SH-SY5Y (cell line): Measurements from ENCODE around the gene KCNK17.

Source experiments
- GATA2 ChIP-seq: IDR thresholded peaks from 2 replicates; pipeline ENCODE4 v1.6.1; 2011; ENCODE audit warnings: mild to moderate bottlenecking, low read depth, low read length
- GATA3 ChIP-seq: IDR thresholded peaks from 2 replicates; pipeline ENCODE4 v1.6.1; 2011; ENCODE audit warnings: low read depth, mild to moderate bottlenecking, low read length, moderate library complexity

Gene KCNK17

DNA sequence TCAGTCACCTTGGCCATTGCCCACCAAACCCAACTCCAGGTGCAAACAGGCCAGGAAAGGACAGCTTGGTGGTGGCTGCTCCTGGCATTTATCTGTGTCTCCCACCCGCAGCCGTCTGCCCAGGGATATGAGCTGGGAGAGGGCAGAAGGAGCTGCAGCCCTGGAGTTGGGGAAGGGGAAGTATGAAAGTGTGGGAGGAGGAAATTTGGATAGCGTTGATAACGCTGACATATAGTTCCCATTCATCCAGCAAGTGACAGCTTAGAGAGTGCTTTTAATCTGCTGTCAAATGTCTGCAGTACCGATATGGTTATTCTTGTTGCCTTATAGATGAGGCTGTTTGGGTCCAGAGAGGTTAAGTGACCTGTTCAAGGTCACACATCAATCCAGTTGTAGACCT, 7.5 kb upstream of the KCNK17 start:
- TF ChIP-seq GATA3, result no peak
- no peak for TF ChIP-seq GATA2

DNA sequence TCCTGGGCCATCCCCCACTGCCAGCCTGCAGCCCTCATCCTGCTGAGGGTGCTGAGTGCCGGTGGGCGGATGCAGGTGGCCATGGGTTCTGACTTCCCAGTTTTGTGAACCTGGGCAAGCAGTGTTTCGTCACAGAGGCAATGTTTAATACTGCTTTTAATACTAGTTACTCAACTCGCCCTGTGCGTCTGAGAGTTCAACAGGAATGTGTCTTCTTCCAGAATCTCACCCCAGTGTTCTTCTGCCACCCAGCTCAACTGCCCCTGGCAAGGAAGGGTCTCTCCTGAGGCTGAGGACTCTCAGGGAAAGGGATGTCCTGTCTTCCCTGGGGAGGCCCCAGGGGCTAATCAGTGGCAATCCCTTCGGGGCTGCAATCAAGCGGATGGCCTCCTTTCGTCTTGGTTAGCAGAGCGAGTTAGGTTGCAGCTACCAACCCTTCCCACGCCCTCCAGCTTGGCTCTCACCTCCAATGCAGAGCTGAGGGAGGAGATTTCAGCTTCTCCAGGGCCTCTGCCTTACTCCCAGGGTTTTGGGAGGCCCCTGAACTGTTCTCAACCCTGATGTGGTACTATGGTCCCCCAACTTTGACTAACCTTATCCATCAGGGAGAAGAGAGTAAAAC, 6.3 kb upstream of the KCNK17 start:
- TF ChIP-seq GATA3 (no peak), GATA2 (no peak)

DNA sequence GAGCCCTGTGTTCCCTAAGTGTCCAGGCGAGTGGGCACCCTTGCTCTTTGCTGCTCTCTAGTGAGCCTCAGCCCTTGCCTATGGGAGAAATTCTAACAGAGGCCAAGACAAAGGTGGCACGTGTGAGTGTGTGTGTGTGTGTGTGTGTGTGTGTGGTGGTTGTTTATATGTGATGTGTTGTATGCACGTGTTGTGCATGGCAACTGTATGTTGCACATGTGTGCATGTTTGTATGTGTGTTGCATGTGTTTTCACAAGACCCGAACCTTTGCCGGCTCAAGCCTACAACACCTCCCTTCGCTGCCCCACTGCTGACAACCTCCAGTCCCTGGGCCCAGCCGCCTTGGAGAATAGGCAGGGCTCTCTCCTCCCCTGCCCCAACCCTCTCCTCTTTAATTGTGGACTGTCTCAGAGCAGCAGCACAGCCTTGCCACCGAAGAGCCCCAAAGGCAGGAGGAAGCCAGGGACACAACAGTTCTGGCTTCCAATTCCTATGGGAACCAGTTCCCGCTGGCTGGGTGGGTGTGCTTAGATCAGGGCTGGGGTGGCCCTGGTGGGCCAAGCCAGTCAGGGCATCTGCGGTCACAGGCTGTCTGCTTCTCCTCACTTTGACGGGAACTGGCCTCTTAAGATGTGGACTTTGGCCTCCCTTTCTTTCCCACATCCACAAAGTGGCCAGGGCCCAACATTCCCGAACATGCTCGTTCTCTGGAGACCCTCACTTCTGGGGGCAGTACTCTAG, 5.6 kb upstream of the KCNK17 start:
- TF ChIP-seq GATA2, result no peak
- no peak for TF ChIP-seq GATA3

DNA sequence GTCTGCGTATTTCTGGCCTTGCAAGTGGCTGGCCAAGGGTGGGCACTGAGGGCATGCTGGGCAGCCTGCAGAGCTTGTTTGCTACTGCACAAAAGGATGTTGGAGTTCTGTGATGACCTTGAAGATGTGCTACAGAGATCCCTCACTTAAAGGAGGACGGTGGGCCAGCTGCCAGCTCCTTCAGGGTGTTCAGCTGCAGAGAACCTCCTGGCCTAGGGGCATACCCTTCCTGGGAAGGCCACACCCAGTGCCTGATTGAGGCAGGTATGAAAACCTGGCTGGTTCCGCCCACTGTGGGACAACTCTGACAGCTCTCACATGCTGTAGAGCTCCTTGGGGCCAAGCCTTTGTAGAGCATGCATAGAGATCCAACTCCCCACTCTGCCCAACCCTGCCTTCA, 3.0 kb upstream of the KCNK17 start:
- TF ChIP-seq GATA2 (no peak), GATA3 (no peak)

DNA sequence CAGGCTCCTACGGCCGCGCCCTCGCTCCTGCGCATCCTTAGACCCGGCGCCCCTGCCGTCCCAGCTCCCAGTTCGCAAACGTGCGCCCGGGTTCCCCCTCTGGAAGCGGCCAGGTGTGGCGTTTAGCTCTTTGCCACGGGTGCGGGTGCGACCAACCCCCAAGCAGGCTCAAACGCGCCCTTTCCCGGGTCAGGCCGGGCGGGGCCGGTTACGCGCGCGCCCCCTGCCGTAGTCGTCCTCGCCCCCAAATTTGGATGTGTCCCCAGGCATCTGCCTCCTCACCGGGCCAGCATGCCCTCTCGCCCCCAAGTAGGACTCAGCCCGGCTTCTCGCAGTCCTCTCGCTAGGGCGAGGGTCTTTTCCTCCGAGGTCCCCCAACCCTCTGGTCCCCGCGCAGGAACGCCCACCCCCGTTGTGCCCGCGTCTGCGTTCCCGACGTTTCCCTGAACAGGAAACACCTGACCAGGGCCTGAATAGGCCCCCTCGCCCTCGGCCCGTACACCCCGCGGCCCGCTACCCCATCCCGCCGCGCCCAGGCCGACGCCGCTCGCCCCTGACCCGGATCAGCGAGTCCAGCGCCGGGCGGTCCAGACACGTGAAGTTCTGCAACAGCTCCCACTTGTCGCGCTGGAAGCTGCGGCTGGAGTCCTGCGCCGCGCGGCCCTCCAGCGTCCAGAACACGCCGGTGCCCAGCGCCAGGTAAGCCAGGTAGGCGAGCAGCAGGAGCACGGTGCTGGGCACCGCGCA, 520 bp downstream of the KCNK17 start:
- TF ChIP-seq GATA2 (no peak), GATA3 (no peak)

DNA sequence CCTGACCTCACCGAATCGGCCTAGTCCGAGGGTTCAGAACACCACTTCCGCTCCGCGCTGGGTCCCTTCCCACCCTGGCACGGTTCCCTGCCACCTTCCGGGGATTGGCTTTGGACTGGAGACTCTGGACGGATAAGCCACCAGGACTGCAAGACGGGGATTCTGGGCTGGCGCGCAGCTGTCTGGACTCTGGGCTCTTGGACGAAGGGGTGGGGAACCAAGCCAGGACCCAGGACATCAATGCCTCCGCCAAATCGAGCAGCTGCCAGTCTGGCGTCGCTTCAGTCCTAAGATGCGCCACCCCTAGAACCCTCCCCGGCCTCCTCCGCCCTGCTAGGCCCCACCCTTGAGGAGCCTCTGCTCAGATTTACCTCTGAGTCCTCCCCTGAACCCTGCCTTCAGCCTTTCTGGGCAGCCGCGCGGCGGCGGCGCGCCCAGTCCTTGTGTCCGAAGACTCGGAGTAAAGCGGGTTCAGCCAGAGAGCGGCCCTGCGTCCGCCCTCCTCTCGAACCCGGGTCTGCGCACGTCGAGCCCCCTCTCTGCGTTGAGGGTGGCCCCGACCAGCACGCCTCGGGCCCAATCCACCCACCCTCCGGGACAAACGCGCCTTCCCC, 1.2 kb downstream of the KCNK17 start:
- TF ChIP-seq GATA3, result no peak
- TF ChIP-seq GATA2, result no peak

DNA sequence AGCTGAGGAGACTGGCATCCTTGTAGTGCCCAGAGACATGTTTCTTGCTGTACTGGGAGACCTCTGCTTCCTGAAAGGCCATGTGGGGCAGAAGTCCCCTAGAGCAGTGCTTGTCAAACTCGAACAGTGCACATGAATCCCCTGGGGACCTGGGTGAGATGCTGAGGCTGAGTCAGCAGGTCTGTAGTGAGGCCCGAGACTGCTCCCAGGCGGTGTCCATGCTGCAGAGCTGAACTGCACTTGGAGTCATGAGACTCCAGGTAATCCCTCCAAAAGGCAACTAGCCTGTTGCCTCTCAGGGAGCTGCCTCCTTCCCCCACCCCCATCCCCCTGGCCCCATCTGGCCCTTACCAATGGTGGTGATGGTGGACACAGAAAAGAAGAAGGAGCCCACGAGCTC, 3.7 kb downstream of the KCNK17 start:
- TF ChIP-seq GATA2 (no peak), GATA3 (no peak)

DNA sequence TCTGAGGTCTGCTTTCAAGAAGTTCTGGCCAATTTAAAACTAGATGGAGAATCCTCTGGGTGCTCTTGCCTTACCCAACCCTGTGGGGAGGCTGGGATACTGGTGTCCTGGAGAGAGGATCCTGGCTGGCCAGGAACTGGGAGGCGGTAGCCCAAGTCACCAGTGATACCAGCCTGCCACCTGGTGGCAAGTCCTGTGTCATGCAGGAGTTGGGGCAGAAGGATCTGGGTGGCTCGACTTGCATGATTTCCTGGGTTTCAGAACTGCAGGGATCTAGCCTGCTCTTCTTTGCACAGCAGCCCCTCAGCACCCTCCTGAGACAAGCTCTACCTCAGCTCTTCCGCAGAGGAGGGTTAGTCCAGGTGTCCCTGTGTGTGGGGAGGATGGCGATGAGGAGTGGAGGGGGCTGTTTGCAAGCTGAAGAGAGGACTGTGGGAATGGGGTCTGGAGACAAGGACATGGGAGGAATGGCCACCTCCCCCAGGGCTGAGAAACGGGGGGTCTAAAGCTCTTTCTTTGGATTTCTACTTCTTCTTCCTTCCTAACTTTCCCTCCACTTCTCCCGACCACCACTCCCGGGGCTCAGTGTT, 4.2 kb downstream of the KCNK17 start:
- TF ChIP-seq GATA3 (no peak), GATA2 (no peak)

DNA sequence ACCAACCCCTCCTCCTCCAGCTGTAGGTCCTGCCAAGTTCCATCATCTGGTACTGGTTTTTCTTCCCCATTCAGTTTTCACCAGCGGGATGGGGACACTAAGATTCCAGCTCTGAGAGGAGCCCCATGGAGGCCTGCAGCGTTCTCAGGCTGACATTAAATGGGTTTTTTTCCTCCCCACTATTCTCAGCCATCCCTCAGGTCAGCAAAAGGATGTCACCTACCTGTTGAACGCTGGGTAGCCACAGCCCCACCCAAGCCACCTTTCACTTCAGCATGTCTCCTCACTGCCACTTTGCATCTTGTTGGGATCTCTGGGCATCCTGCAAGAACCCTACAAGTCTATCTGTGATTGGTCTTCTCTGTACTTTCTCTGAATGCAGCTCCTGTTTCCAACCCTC, 6.8 kb downstream of the KCNK17 start:
- TF ChIP-seq GATA2 (no peak), GATA3 (no peak)

DNA sequence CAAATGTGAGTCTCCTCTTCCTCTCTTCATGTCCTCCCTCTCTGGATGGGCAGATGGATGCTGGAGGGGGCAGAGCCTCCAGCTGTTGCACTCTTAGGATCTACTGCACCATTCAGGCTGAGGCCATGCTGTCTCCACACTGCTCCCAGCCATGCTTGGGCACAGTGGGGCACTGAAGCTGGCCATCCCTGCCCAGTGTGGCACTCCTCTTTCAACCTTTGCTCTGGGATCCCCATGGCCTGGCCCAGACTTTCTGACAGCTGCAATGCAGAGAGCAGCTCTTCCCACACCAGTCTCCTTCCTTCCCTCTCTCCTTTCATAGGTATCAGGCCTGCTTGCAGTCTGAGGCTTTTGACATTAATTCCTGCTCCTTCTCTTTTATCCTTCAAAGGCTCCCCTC, 9.3 kb downstream of the KCNK17 start:
- TF ChIP-seq GATA2 (no peak), GATA3 (no peak)

DNA sequence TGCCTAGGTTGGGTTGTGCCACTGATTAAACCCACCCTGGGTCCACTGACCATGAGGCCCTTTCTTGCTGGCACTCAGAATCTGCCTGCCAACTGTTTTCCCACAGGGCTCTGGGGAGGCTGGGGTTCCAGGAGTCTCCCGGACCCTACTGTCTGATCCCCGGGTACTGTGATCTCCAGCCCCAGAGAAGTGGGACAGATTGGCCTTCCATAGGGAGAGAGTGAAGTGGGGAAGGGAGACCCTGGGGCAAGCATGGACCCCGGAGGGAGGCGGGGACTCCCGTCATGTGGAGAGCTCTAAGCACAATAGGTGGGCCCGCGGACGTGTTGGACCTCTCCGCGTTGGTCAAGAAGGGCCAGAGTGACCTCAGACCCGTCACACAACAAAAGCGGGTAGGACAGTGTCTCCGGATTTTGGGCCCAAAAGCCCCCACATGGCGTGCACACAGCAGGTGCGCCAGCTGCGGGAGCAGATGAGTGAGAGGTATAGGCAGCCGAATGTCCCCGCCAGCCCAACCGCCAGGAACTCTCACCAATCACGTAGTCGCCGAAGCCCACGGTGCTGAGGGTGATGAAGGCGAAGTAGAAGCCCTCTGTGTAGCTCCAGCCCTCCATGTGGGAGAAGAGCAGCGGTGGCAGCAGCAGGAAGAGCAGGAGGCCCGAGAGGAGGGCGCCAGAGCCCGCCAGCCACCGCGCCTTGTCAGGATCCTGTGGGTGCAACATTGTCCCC, 10.6 kb downstream of the KCNK17 start:
- TF ChIP-seq GATA3, result no peak
- TF ChIP-seq GATA2, result no peak

DNA sequence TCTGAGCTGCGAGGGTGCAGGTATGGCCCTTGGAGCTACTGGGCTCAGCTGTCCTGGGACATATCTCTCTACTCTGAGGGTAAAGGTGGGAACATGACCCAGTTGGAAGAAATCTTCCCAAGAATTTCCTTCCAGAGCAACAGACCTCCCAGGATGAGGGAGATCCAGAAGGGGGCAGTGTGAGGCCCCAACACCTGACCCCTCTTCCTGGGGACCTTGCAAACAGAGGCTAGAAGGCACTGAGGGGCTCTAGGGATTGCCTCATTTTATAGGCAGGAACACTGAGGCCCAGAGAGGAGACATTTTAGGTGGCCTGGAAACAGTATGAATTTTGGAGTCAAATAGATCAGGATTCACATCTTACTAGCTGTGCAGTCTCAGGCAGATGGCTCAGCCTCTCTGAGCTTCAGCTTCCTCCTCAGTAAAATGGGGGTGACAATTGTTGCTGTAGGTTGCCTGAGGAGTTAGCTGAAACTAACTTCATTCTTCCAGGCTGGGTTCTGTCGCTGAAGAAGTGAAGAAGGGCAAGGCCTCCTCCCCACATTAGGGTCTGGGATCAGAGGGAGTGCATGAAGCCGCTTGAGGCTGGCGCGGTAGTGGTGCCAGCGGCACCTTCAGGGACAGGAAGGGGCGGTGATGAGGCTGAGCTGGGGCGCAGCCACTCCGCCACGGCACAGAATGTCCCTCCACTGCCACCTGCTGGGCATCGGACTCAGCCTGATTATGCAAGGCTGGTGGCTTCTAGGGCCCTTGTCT, 11.4 kb downstream of the KCNK17 start:
- no peak for TF ChIP-seq GATA2
- TF ChIP-seq GATA3, result no peak

DNA sequence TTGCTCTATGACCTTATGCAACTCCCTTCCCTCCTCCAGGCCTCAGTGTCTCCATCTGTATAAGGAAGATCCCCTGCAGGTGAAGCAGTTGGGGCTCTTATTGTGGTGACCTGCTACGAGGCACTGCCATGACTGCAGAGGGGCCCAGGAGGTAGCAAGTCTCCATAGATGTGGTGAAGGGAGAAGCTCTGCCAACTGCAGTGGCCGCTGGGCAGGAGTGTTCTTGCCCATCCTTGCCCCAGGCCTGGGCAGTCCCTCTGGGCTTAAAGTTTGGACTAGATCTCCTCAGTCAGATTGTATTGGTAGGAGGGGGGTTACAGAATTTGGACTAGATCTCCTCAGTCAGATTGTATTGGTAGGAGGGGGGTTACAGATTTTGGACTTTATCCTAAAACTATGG, 12.2 kb downstream of the KCNK17 start:
- TF ChIP-seq GATA2 (no peak), GATA3 (no peak)
